DMS79 treated with DMSO at 0.1 percent for 48 hours (cell line): Measurements from ENCODE around the gene NAP1L5.
A peak's percentile ranks its signal among the peaks of the same experiment; 100 is the strongest.

Experiments used
- DNase-seq: peaks from one replicate; lab custom pipeline; 2025; lab: John Stamatoyannopoulos, UW

The NAP1L5 gene

DNA sequence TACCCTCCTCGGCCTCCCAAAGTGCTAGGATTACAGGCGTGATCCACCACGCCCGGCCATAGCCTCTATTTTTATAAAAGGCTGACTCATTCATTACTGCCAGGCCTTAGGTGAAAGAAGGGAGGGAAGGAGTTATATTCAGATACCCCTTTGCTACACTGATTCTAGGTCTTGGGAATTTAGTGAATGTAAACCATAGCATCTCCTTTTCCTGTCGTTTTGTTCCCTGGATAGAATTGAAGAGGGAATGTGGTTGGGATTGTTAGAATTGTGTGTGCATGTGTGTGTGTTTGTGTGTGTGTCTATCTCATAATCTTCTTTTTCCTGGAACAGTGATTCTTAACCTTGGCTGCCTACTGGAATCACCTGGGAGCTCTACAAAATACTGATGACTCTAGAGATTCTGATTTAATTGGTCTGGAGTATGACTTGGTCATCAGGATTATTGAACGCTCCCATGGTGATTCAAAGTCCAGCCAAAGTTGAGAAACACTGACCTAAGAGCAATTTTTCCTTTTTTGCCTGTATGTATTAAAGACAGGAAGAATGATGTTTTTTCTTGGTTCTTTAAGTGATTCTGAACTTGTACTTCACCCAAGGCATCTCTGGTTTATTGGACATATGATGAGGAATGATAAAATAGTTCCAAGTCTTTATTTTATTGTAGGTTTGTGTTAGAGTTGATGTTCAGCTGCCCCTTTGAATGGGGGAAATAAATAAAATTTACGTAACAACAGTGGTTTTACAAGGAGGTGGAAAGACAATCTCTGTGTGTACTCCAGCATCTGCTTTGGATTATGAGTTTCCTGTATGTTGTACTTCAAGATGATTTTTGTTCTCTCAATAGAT, 37.0 kb downstream of the NAP1L5 start:
- no peak for DNase-seq

DNA sequence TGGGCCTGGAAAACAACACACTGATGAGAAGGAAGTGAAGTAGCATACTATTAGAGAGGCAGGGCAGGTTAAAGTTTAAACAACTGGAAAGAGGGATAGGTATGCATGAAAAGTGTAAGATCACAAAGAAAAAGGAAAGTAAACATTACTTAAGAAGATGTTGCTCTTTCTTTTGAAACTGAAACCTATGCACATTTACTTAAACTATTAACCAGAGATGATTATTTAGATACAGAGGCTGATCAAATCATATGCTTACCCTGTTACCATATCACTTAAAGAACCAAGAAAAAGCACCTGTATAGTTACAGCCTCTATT, 37.8 kb downstream of the NAP1L5 start:
- DNase-seq: no peak

DNA sequence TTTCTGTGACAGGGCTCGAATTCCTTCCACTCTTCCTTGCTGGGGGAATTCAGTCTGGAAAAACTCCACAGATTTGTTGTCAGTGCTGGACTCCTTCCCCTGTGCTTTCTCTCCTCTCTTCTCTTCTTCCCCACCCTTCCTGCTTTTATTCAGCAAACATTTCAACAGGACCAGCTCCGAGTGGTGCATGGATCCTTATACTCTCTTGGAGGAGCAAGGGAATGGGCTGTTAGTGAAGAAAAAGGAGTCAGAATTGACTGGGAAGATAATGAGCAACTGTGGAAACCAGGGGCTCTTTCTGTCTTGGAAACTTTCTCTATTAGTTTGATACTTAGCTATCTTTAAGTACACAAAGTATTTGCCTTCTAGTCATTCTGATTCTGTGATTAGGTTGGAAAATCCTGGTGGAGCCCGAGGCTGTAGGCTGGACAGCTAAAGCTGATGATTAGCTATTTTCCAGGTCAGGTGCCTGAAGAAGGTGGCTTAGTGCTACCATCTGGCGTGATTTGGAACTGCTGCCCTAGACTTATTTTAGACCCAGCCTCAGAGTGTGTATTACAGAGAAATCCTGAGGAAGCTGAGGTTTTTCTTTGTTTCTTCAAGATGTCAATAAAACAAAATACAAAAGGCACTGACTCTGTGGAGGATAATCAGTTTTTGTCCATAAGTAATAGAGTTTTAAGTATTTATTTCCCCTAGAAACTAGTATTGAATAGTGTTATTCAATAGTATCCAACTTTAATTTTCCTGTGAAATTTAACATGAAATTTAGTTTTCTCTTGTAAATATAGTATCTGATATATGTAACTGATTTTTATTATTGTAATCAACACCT, 38.4 kb downstream of the NAP1L5 start:
- peak; percentile 4 for DNase-seq

DNA sequence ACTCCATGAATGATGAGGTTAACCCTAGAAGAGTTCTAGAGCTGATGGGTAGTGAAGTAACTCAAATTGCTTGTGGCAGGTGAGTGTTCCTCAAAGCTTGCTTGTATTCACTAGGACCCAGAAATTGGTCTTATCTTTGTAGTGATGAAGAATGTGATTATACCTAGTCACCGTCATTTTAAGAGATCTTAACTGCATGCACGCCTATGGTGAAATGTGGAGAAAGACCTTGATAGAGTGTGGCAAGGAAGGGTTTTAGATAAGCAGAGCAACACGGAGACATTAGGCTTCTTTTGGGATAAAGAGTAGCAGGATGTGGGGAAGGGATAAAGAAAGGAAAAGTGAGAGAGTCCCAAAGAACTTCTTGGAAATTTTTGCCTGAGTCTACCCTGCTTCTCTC, 42.4 kb downstream of the NAP1L5 start:
- DNase-seq: no peak

DNA sequence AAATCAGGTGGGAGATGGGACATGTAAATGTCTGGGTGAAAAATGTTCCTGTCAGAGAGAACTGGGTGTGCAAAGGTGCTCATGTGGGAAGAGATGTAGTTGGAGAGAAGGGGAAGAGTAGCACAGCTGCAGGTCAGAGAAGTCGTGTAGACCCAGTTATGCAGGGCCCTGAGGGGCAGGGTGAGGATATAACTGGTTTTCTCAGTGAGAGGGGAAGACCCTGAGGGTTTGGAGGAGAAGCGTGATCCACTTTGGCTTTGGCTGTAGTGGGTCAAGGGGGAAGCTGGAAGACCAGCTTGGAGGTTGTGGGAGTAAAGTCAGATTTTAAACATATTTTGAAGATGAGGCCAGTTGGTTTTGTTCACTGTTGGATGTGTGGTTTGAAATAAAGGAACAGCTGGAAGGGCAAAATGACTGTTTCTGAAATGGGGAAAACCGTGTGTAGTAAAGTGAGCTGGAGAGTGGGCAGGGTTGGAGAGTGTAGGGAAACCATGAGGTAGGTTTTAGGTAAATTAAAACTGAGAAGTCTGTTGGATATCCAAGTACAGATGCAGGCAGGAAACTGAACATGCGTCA, 44.2 kb downstream of the NAP1L5 start:
- DNase-seq: no peak

DNA sequence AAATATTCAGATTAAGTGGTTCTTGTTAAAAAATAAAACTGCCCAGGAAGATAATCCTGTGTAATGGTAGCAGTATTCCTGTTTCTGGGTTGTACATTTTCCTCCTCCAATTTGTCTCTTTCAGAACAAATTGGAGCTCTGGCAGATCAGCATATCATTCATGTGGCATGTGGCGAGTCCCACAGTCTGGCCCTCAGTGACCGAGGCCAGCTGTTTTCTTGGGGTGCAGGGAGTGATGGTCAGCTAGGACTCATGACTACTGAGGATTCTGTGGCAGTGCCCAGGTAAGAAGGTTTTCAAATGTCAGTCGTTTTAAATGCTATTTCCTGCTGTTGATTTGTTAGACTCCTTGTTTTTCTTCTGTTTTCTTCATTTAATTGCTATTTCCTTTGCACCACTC, 47.9 kb downstream of the NAP1L5 start:
- no peak for DNase-seq

DNA sequence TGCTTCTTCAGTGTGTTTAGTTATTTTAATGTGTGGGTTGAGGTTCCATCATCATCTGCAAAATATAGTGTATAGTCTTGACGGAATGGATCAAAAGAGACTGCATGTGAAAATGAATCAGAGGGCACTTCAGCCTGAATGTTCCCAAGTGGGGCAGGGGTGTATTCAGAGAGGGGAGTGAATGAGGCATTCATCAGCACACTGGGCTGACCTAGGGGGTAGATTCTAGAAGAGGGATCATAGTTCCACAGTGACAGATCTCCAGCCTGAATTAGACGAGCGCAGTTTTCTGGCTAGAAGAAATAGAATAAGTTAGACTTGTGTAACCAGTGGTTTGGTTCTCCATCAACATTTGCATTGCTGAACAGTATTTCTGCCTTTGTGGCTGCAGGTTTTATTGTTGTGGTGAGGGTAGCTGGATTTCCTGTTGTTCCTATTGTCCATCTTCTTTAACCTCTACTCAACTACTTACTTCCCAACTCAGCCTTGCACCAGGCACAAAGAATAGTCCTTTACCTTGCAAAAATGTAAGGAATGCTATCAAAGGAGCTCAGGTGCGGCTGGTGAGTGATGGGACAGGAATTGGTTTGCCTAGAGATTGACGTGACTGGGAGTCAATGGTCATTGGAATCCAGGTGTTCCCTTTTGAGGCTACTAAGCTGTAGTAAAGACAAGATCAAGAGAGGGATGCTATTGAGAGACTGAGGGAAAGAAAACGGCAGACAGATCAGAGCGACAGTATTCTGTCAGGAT, 50.9 kb downstream of the NAP1L5 start:
- no peak for DNase-seq

DNA sequence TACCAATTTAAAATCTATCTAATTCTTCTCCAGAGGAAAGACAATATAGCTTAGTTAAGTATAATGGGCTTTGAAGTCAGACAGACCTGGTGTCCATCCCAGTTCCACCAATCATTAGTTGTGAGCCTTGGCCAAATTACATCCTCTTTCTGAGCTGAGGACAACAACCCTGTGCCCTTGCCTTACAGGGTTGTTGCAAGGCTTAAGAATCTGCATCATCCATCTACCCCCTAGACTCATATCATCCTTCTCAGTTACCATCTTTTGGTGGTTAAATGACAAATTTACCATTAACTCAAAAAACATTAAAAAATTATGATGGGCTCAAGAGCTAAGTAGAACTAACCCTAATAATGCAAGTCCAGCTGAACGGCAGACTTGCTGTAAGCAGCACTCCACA, 51.6 kb downstream of the NAP1L5 start:
- no peak for DNase-seq
